HepG2 (cell line): ENCODE results near the gene PXMP4. TPM values are rescaled to one million over a fixed set of nuclear protein-coding genes. Genes with fewer than 3 reads are reported as not detected.

Experiments
- CBX5 ChIP-seq: sonication (generic); formaldehyde crosslinking; IDR thresholded peaks from 2 replicates; pipeline ENCODE4 v1.4.0; 2020; ENCODE audit warnings: missing genetic modification reagents, borderline replicate concordance
- FOXJ3 ChIP-seq: sonication (generic); formaldehyde crosslinking; IDR thresholded peaks from 2 replicates; pipeline ENCODE4 v1.4.0; 2020; ENCODE audit warnings: missing genetic modification reagents, mild to moderate bottlenecking, borderline replicate concordance
- GABPA ChIP-seq, 2 experiments: IDR thresholded peaks; 2 replicates each; pipeline ENCODE4 v1.6.1; 2011 to 2016; ENCODE audit warnings: low read depth in 2 of 2, low read length in 1 of 2, missing biosample characterization in 1 of 2, missing genetic modification characterization in 1 of 2
- KDM1A ChIP-seq: IDR thresholded peaks from 2 replicates; pipeline ENCODE4 v1.6.1; 2016; ENCODE audit warnings: missing compliant biosample characterization
- NR2F1 ChIP-seq, 2 experiments: fragments of 450-650 bp in 1 of 2; formaldehyde crosslinking in 1 of 2; IDR thresholded peaks; 2 replicates each; pipeline versions ENCODE4 v1.5.0 to v1.6.1; 2016 to 2020; ENCODE audit warnings: mild to moderate bottlenecking in 1 of 2, missing compliant biosample characterization in 1 of 2, missing genetic modification reagents in 1 of 2, moderate library complexity in 1 of 2
- RBFOX2 ChIP-seq: fragments of 200-400 bp; formaldehyde crosslinking; IDR thresholded peaks from 2 replicates; pipeline ENCODE4 v1.6.1; 2017; ENCODE audit warnings: low read depth, mild to moderate bottlenecking, low read length
- SRY ChIP-seq: sonication (generic); formaldehyde crosslinking; IDR thresholded peaks from 2 replicates; pipeline ENCODE4 v1.8.0; 2022; ENCODE audit warnings: mild to moderate bottlenecking, missing genetic modification reagents
- WIZ ChIP-seq: sonication (generic); formaldehyde crosslinking; IDR thresholded peaks from 2 replicates; pipeline ENCODE4 v1.5.1; 2020; ENCODE audit warnings: mild to moderate bottlenecking, missing genetic modification reagents
- YY1 ChIP-seq: IDR thresholded peaks from 2 replicates; pipeline ENCODE4 v1.6.1; 2011; ENCODE audit warnings: low read length, low read depth, moderate library complexity, mild to moderate bottlenecking; ENCODE audit not compliant: insufficient read depth, insufficient replicate concordance
- ZFP1 ChIP-seq: IDR thresholded peaks from 2 replicates; pipeline ENCODE4 v1.6.1; 2016
- ZNF24 ChIP-seq: fragments of 450-650 bp; IDR thresholded peaks from 2 replicates; pipeline ENCODE4 v1.6.1; 2017; ENCODE audit warnings: antibody characterized with exemption, mild to moderate bottlenecking
- ZNF382 ChIP-seq: sonication (generic); formaldehyde crosslinking; IDR thresholded peaks from 2 replicates; pipeline ENCODE4 v1.5.0; 2020; ENCODE audit warnings: missing genetic modification reagents, mild to moderate bottlenecking, borderline replicate concordance
- polyA plus RNA-seq, 8 experiments: library from polyadenylated mRNA; depleted of rRNA in 3 of 8; stranded (reverse) in 7 of 8; unstranded in 1 of 8; fragments of >200 nt; fragmentation: Illumina TruSeq in 4 of 8; extraction: Trizol in 4 of 8; gene quantifications; 2 replicates each; pipeline versions ENCODE4 v1.2.1 to v1.2.3, GENCODE V29; 2011 to 2016; ENCODE audit warnings: low read depth in 4 of 8, missing spikeins in 1 of 8, mixed read lengths in 1 of 8; ENCODE audit not compliant: insufficient read depth in 1 of 8
- total RNA-seq, 5 experiments: library from RNA; depleted of rRNA; stranded (reverse); fragments of >200 nt; fragmentation: Illumina TruSeq; extraction: Trizol; gene quantifications; 2 replicates each; pipeline ENCODE4 v1.2.3, GENCODE V29; 2016; ENCODE audit warnings: low read depth in 1 of 5
- TF ChIP-seq, protein P1 (sequence below): sonication (generic); formaldehyde crosslinking; conservative IDR thresholded peaks from 2 replicates; pipeline ENCODE4 v1.8.0; 2022; ENCODE audit warnings: low read depth, missing genetic modification reagents

PXMP4 gene
- total and polyA plus RNA-seq, 2 of the 13 experiments (the other 11 are each of a cell fraction or from before 2014, with no cell fraction given) = not detected

DNA sequence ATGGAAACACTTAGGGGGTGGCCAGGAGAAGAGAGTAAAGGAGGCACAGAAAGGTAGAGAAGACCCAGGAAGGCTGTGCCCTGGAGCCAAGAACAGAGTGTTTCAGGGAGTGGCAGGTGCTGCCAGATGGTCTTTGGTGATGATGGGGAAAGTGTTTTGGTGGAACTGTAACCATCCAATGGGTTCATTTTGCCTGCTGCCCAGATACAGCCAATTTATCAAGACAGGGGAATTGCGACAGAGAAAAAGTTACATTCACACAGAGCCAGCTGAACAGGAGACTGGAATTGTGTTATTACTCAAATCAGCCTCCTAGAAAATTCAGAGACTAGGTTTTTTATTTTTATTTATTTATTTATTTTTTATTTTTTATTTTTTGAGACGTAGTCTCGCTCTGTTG, 16.9 kb upstream of the PXMP4 start (continued):
- TF ChIP-seq, protein P1, sequence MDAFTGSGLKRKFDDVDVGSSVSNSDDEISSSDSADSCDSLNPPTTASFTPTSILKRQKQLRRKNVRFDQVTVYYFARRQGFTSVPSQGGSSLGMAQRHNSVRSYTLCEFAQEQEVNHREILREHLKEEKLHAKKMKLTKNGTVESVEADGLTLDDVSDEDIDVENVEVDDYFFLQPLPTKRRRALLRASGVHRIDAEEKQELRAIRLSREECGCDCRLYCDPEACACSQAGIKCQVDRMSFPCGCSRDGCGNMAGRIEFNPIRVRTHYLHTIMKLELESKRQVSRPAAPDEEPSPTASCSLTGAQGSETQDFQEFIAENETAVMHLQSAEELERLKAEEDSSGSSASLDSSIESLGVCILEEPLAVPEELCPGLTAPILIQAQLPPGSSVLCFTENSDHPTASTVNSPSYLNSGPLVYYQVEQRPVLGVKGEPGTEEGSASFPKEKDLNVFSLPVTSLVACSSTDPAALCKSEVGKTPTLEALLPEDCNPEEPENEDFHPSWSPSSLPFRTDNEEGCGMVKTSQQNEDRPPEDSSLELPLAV (CRISPR knock-in tag) = no peak
- TF ChIP-seq GABPA (IDR thresholded peaks at IDR 0.05; ENCODE audit: low read depth, low read length) (no peak), GABPA (CRISPR knock-in tag; IDR thresholded peaks at IDR 0.05; ENCODE audit: low read depth) (no peak), ZNF24 (no peak), ZFP1 (CRISPR knock-in tag) (no peak), WIZ (CRISPR knock-in tag) (no peak), YY1 (no peak), CBX5 (0 out of 2 replicates have a peak, but pooled peaks have one; percentile 80), FOXJ3 (CRISPR knock-in tag) (no peak), KDM1A (CRISPR knock-in tag) (0 out of 2 replicates have a peak, but pooled peaks have one; percentile 65), ZNF382 (CRISPR knock-in tag) (no peak), RBFOX2 (no peak), SRY (no peak), NR2F1 (CRISPR knock-in tag; IDR thresholded peaks at IDR 0.05) (0 out of 4 replicates have a peak, but pooled peaks of 1 of the 2 experiments have one; percentile 23)
